Activated CD4-positive, alpha-beta T cell treated with anti-CD3 and anti-CD28 coated beads for 36 hours (primary cell): ENCODE data around the gene SDHD. TPM values are rescaled to one million over a fixed set of nuclear protein-coding genes. Genes with fewer than 3 reads are reported as not detected.

ENCODE experiments used
- ATAC-seq: fragments of 200-7000 bp; cut with Tn5 transposase; one replicate; pipeline ENCODE4 v1.10.0; 2021; ENCODE audit warnings: mild to moderate bottlenecking, moderate library complexity
- CTCF ChIA-PET: fragments of 350-600 bp; sonication (Branson Sonifier 250); formaldehyde crosslinking; loops from one replicate; lab custom pipeline; 2021; ENCODE audit warnings: antibody characterized with exemption; lab: Charles Lee
- POLR2A ChIA-PET: fragments of 350-600 bp; sonication (Branson Sonifier 250); formaldehyde crosslinking; loops from one replicate; lab custom pipeline; 2021; ENCODE audit warnings: antibody characterized with exemption, inconsistent platforms; lab: Charles Lee
- DNase-seq: peaks from one replicate; pipeline ENCODE4 v3.0.0-alpha.2; 2020
- H3K27ac Mint-ChIP-seq: one replicate; pipeline ENCODE4 v1.8.0; 2021; ENCODE audit warnings: mixed read lengths
- H3K27me3 Mint-ChIP-seq: one replicate; pipeline ENCODE4 v1.8.0; 2021; ENCODE audit warnings: mixed read lengths
- H3K36me3 Mint-ChIP-seq: one replicate; pipeline ENCODE4 v1.8.0; 2021; ENCODE audit warnings: low read depth, mixed read lengths
- H3K4me1 Mint-ChIP-seq: one replicate; pipeline ENCODE4 v1.8.0; 2021; ENCODE audit warnings: mixed read lengths
- H3K4me3 Mint-ChIP-seq: one replicate; pipeline ENCODE4 v1.8.0; 2021; ENCODE audit warnings: mild to moderate bottlenecking, moderate library complexity, mixed read lengths
- H3K9me3 Mint-ChIP-seq: one replicate; pipeline ENCODE4 v1.8.0; 2021; ENCODE audit warnings: low read depth, mixed read lengths
- intact Hi-C, 2 experiments: fragments of 100-400 bp; cut with DNase I in 1 of 2; cut with micrococcal nuclease in 1 of 2; formaldehyde crosslinking; loops; one replicate each; pipeline versions ENCODE4 v1.14.2 to v1.15.1; 2022 to 2024; cut with DNase I, micrococcal nuclease
- total RNA-seq, 2 experiments: library from RNA; stranded (reverse); gene quantifications; one replicate each; pipeline ENCODE4 v1.2.3, GENCODE V29; 2021

SDHD gene
- total RNA-seq, 2 experiments from 2014 or later = 79.8 to 84.9 TPM

- H3K4me1 Mint-ChIP-seq = peaks cover 3% of the 10 kb centered on the region
- H3K4me3 Mint-ChIP-seq = no peak overlapping the region
- no peak for DNase-seq
- CTCF ChIA-PET = interaction anchor here (0.7 kb wide), 1 partner anchor 18 kb away, joined by 3 read pairs; no protein-coding TSS in a partner anchor
- no peak for ATAC-seq
- H3K36me3 Mint-ChIP-seq = no peaks in the 10 kb centered on the region
- intact Hi-C loops = no loop called here
- no peak overlapping the region for H3K27ac Mint-ChIP-seq
- POLR2A ChIA-PET = no interaction called here
- H3K9me3 Mint-ChIP-seq = no peaks in the 10 kb centered on the region
- H3K27me3 Mint-ChIP-seq = no peaks in the 10 kb centered on the region
These were observed 46.1 kb downstream of the SDHD start for GRCh38 chr11:112132737-112133136.

GRCh38 chr11:112134473-112134872 lies 47.8 kb downstream of the SDHD start:
- Mint-ChIP-seq H3K4me3 (no peak overlapping the region), H3K27ac (no peak overlapping the region), H3K9me3 (no peaks in the 10 kb centered on the region), H3K4me1 (peaks cover 3% of the 10 kb centered on the region), H3K36me3 (no peaks in the 10 kb centered on the region), H3K27me3 (no peaks in the 10 kb centered on the region)
- CTCF ChIA-PET = no interaction called here
- intact Hi-C loops = no loop called here
- no peak for DNase-seq
- ATAC-seq = no peak
- POLR2A ChIA-PET = interaction anchor here (0.7 kb wide), 1 partner anchor 608 kb away, joined by 4 read pairs; no protein-coding TSS in a partner anchor

GRCh38 chr11:112143597-112143996 lies 56.9 kb downstream of the SDHD start:
- no peaks in the 10 kb centered on the region for H3K4me1 Mint-ChIP-seq
- no peak overlapping the region for H3K4me3 Mint-ChIP-seq
- DNase-seq = no peak
- H3K27me3 Mint-ChIP-seq = no peaks in the 10 kb centered on the region
- intact Hi-C loops = no loop called here
- H3K36me3 Mint-ChIP-seq = peaks cover 3% of the 10 kb centered on the region
- no peak for ATAC-seq
- CTCF ChIA-PET = interaction anchor here (1.3 kb wide), 1 partner anchor 28 kb away, joined by 3 read pairs; no protein-coding TSS in a partner anchor
- H3K27ac Mint-ChIP-seq = no peak overlapping the region
- H3K9me3 Mint-ChIP-seq = peaks cover 1% of the 10 kb centered on the region
- POLR2A ChIA-PET = no interaction called here

Other genes starting within 250 kb of the SDHD start
- gene ALG9, start 215.3 kb upstream of the SDHD start, total RNA-seq = 10 to 100 TPM; 30.4 to 41.2 TPM
- gene FDXACB1, start 207.7 kb upstream of the SDHD start, total RNA-seq = 1 to 10 TPM; 5.9 to 6.0 TPM
- 10 to 100 TPM; 32.1 to 49.7 TPM for gene CFAP68, start 207.3 kb upstream of the SDHD start, total RNA-seq
- not detected for gene CRYAB, start 175.1 kb upstream of the SDHD start, total RNA-seq
- gene HSPB2, start 174.1 kb upstream of the SDHD start, total RNA-seq = not detected
- not detected for gene C11orf52, start 168.0 kb upstream of the SDHD start, total RNA-seq
- 10 to 100 TPM in 1 of 2 experiments, 1 to 10 TPM in 1; 10.0 to 14.0 TPM for gene DIXDC1, start 149.5 kb upstream of the SDHD start, total RNA-seq
- 10 to 100 TPM; 47.8 to 49.1 TPM for gene DLAT, start 61.5 kb upstream of the SDHD start, total RNA-seq
- gene PIH1D2, start 12.9 kb upstream of the SDHD start, total RNA-seq = under 1 TPM; 0.57 to 0.61 TPM
- 10 to 100 TPM; 23.7 to 45.3 TPM for gene NKAPD1, start 12.6 kb upstream of the SDHD start, total RNA-seq
- 10 to 100 TPM; 50.5 to 52.6 TPM for gene TIMM8B, start 117 bp upstream of the SDHD start, total RNA-seq
- not detected for gene IL18, start 77.2 kb downstream of the SDHD start, total RNA-seq
- gene TEX12, start 80.5 kb downstream of the SDHD start, total RNA-seq = under 1 TPM; 0.32 to 0.34 TPM
- under 1 TPM; 0.63 to 0.75 TPM for gene BCO2, start 88.6 kb downstream of the SDHD start, total RNA-seq
- gene PTS, start 139.6 kb downstream of the SDHD start, total RNA-seq = 10 to 100 TPM; 17.4 to 23.8 TPM
- gene PLET1, start 174.0 kb downstream of the SDHD start, total RNA-seq = not detected